Stimulated activated memory B cell treated with anti-CD40 and anti-IgM and Interleukin-4, amounts not matched to agents 10 μg/mL and 1 μg/mL and 100 μg/mL, for 72 hours (primary cell): ENCODE measurements around the gene IDUA.

Experiments
- ATAC-seq: fragments of 150-1000 bp; cut with Tn5 transposase; 2 replicates; pipeline ENCODE4 v1.10.0; 2021
- H3K27ac Mint-ChIP-seq: one replicate; pipeline ENCODE4 v1.8.0; 2022; ENCODE audit warnings: mild to moderate bottlenecking, mixed read lengths
- H3K27me3 Mint-ChIP-seq: one replicate; pipeline ENCODE4 v1.8.0; 2022; ENCODE audit warnings: mixed read lengths
- H3K36me3 Mint-ChIP-seq: one replicate; pipeline ENCODE4 v1.8.0; 2022; ENCODE audit warnings: mixed read lengths
- H3K4me1 Mint-ChIP-seq: one replicate; pipeline ENCODE4 v1.8.0; 2022; ENCODE audit warnings: mixed read lengths
- H3K4me3 Mint-ChIP-seq: one replicate; pipeline ENCODE4 v1.8.0; 2022; ENCODE audit warnings: mild to moderate bottlenecking, moderate library complexity, mixed read lengths
- H3K9me3 Mint-ChIP-seq: one replicate; pipeline ENCODE4 v1.8.0; 2022; ENCODE audit warnings: mixed read lengths

The IDUA gene

DNA sequence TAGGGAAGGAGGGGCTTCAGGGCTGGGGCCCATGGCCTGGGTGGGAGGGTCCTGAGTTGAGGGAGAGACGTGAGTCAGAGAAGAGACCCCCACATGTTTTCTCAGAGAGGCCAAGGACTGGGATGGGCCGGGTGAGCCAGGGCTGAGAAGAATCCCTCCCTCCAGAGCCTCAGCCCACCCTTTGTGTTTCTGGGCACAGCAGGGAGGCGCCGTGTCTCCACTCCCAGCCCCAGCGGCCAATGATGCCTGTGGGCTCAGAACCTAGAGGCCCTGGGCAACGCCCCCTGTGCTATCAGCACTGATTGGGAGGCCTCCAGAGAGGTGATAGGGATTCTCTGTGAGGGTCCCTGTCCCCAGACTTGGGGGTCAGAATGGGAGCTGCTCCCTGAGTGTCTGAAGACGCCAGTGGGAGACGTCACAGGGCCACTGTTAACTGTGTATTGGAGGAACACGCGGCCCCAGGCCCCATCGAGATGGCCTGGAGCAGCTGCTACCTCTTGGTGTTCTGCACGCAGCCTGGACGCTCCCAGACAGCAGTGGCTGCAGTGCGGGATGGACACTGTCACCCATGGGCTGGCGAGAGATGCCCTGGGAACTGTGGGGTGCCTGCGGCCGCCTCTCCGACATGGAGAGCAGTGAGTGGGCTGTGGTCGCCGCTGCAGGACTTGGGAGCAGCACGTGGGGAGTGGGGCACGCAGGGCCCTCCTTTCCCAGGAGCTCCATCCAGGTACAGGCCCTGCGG lies 33.1 kb downstream of the IDUA start:
- H3K27ac Mint-ChIP-seq, result peak overlapping the region; percentile 65
- no peaks in the 10 kb centered on the region for H3K27me3 Mint-ChIP-seq
- H3K4me1 Mint-ChIP-seq, result peaks cover 25% of the 10 kb centered on the region
- H3K36me3 Mint-ChIP-seq, result peaks cover 4% of the 10 kb centered on the region
- H3K4me3 Mint-ChIP-seq, result no peak overlapping the region
- ATAC-seq, result no peak
- no peaks in the 10 kb centered on the region for H3K9me3 Mint-ChIP-seq

DNA sequence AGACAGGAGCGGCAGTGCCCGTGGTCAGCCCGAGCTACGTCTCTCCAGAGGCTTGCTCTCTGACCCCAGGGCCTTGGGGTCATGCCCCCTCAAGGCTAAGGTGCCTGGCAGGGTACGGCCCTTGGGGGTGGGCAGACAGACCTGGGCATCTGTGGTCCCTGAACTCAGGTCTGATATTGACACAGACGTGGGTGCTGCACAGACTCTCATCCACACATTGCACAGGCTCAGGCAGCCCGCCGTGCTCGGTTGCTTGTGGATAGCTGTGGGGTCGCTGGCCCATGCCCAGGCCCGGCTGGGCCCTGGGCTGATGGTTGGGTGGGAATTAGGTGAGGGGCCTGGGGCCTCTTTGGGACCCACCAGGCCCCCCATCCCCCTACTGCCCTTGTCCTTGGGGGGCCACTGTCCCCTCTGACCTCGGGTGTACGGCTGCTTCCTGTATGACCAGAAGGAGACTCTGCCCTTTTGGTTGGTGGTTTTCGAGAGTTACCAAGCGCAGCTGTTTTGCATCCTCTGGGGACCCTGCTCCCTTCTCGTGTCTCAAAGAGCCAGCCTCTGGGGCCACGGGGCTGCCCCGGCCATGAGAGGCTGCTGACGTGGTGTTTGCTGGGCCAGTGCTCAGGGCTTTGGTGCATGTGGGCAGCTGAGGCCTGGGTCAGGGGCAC lies 34.7 kb downstream of the IDUA start:
- peaks cover 10% of the 10 kb centered on the region for H3K36me3 Mint-ChIP-seq
- no peak overlapping the region for H3K4me3 Mint-ChIP-seq
- H3K27ac Mint-ChIP-seq, result peak overlapping the region; percentile 76
- peak; percentile 84 for ATAC-seq
- no peaks in the 10 kb centered on the region for H3K27me3 Mint-ChIP-seq
- peaks cover 39% of the 10 kb centered on the region for H3K4me1 Mint-ChIP-seq
- H3K9me3 Mint-ChIP-seq, result no peaks in the 10 kb centered on the region

DNA sequence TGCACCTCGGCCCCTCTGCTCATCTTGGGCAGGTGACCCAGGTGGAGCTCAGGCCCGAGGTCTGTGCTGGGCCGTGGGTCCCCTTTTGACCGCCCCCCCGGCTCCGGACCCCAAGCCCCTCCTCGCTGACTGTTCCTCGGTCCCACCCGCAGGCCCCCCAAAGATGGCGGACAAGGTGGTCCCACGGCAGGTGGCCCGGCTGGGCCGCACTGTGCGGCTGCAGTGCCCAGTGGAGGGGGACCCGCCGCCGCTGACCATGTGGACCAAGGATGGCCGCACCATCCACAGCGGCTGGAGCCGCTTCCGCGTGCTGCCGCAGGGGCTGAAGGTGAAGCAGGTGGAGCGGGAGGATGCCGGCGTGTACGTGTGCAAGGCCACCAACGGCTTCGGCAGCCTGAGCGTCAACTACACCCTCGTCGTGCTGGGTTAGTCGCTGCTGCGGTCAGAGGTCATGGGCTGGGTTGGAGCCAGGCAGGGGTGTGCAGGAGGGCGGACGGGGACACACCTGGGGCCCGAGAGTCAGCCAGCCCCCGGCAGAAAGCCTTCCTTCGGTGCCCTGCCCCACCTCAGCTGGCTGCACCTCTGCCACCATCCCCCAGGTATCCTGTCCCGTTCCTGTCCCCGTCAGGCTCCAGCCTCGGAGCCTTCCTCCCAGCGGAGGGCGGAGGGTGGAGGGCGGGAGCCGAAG lies 35.4 kb downstream of the IDUA start:
- Mint-ChIP-seq H3K27ac (peak overlapping the region; percentile 76), H3K36me3 (peaks cover 10% of the 10 kb centered on the region), H3K4me1 (peaks cover 41% of the 10 kb centered on the region), H3K4me3 (no peak overlapping the region), H3K27me3 (no peaks in the 10 kb centered on the region), H3K9me3 (no peaks in the 10 kb centered on the region)
- no peak for ATAC-seq

DNA sequence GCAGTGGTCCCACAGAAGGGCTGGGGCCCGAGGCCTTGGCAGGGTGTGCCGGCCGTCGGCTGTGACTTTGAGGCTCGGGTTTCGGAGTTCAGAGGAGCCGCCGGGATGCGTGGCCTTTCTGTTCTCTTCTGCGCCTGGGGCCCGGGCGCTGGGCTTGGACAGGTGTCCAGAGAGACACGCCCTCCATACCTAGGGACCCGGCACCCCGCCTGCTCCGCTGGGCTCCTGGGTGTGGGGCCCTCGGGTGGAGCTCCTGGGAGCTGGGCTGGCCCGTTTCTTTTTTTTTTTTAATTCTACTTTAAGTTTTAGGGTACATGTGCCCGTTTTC lies 35.9 kb downstream of the IDUA start:
- Mint-ChIP-seq H3K36me3 (peaks cover 10% of the 10 kb centered on the region), H3K4me3 (no peak overlapping the region), H3K27me3 (no peaks in the 10 kb centered on the region), H3K27ac (peak overlapping the region; percentile 76), H3K9me3 (no peaks in the 10 kb centered on the region), H3K4me1 (peaks cover 36% of the 10 kb centered on the region)
- no peak for ATAC-seq

DNA sequence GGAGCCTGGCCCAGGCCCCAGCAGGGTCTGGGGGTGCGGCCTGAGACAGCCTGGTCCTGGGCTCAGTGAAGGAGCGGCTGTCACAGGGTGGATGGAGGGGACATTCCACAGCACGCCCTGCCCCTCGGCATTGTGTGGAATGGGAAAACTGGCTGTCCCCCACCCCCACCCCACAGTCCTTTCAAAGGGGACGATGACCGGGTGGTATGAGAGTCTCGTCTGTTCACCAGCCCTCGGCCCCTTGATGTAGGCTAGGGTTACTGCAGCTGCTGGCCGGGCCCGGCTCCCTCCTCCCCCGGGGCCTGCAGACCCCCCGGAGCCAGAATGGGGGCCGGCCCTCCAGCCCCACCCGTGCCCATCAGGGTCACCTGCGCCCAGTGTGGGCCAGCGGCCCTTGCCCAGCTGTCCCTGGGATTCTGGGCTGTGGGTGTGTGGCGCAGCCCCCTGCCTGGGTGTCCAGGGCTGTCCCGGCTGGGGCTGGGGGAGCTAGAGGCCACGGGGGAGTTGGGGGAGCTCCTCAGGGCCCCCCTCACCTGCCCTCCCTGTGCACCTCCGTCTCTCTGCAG lies 36.3 kb downstream of the IDUA start:
- Mint-ChIP-seq H3K4me1 (peaks cover 32% of the 10 kb centered on the region), H3K36me3 (peaks cover 10% of the 10 kb centered on the region)

DNA sequence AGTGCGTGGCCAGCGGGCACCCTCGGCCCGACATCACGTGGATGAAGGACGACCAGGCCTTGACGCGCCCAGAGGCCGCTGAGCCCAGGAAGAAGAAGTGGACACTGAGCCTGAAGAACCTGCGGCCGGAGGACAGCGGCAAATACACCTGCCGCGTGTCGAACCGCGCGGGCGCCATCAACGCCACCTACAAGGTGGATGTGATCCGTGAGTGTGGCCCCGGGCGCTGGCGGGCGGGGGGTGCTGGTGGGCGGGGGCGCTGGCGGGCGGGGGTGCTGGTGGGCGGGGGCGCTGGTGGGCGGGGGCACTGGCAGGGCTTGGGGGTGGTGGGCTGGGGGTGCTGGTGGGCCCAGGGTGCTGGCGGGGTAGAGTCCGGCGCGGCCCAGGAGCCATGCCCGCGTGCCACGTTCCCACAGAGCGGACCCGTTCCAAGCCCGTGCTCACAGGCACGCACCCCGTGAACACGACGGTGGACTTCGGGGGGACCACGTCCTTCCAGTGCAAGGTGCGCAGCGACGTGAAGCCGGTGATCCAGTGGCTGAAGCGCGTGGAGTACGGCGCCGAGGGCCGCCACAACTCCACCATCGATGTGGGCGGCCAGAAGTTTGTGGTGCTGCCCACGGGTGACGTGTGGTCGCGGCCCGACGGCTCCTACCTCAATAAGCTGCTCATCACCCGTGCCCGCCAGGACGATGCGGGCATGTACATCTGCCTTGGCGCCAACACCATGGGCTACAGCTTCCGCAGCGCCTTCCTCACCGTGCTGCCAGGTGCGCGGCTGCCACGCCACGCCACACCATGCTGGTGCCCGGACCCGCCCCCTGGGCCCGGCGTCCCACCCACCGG lies 37.3 kb downstream of the IDUA start:
- H3K4me1 Mint-ChIP-seq, result peaks cover 30% of the 10 kb centered on the region
- no peaks in the 10 kb centered on the region for H3K9me3 Mint-ChIP-seq
- ATAC-seq, result no peak
- no peaks in the 10 kb centered on the region for H3K27me3 Mint-ChIP-seq
- H3K36me3 Mint-ChIP-seq, result peaks cover 10% of the 10 kb centered on the region
- no peak overlapping the region for H3K4me3 Mint-ChIP-seq
- no peak overlapping the region for H3K27ac Mint-ChIP-seq

More for the DNA sequence above, 36.3 kb downstream of the IDUA start:
- Mint-ChIP-seq H3K4me3 (no peak overlapping the region), H3K27ac (peak overlapping the region; percentile 76), H3K27me3 (no peaks in the 10 kb centered on the region), H3K9me3 (no peaks in the 10 kb centered on the region)
- no peak for ATAC-seq

DNA sequence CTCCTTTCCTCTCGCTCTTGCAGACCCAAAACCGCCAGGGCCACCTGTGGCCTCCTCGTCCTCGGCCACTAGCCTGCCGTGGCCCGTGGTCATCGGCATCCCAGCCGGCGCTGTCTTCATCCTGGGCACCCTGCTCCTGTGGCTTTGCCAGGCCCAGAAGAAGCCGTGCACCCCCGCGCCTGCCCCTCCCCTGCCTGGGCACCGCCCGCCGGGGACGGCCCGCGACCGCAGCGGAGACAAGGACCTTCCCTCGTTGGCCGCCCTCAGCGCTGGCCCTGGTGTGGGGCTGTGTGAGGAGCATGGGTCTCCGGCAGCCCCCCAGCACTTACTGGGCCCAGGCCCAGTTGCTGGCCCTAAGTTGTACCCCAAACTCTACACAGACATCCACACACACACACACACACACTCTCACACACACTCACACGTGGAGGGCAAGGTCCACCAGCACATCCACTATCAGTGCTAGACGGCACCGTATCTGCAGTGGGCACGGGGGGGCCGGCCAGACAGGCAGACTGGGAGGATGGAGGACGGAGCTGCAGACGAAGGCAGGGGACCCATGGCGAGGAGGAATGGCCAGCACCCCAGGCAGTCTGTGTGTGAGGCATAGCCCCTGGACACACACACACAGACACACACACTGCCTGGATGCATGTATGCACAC lies 38.2 kb downstream of the IDUA start:
- H3K27ac Mint-ChIP-seq, result peak overlapping the region; percentile 40
- H3K9me3 Mint-ChIP-seq, result no peaks in the 10 kb centered on the region
- no peak overlapping the region for H3K4me3 Mint-ChIP-seq
- no peak for ATAC-seq
- H3K36me3 Mint-ChIP-seq, result peaks cover 10% of the 10 kb centered on the region
- peaks cover 8% of the 10 kb centered on the region for H3K27me3 Mint-ChIP-seq
- H3K4me1 Mint-ChIP-seq, result peaks cover 30% of the 10 kb centered on the region

DNA sequence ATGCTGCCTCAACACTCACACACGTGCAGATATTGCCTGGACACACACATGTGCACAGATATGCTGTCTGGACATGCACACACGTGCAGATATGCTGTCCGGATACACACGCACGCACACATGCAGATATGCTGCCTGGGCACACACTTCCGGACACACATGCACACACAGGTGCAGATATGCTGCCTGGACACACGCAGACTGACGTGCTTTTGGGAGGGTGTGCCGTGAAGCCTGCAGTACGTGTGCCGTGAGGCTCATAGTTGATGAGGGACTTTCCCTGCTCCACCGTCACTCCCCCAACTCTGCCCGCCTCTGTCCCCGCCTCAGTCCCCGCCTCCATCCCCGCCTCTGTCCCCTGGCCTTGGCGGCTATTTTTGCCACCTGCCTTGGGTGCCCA lies 39.3 kb downstream of the IDUA start:
- Mint-ChIP-seq H3K27ac (peak overlapping the region; percentile 28), H3K27me3 (peaks cover 17% of the 10 kb centered on the region), H3K36me3 (peaks cover 10% of the 10 kb centered on the region), H3K4me1 (peaks cover 29% of the 10 kb centered on the region), H3K4me3 (no peak overlapping the region), H3K9me3 (no peaks in the 10 kb centered on the region)
- ATAC-seq, result peak; percentile 78

DNA sequence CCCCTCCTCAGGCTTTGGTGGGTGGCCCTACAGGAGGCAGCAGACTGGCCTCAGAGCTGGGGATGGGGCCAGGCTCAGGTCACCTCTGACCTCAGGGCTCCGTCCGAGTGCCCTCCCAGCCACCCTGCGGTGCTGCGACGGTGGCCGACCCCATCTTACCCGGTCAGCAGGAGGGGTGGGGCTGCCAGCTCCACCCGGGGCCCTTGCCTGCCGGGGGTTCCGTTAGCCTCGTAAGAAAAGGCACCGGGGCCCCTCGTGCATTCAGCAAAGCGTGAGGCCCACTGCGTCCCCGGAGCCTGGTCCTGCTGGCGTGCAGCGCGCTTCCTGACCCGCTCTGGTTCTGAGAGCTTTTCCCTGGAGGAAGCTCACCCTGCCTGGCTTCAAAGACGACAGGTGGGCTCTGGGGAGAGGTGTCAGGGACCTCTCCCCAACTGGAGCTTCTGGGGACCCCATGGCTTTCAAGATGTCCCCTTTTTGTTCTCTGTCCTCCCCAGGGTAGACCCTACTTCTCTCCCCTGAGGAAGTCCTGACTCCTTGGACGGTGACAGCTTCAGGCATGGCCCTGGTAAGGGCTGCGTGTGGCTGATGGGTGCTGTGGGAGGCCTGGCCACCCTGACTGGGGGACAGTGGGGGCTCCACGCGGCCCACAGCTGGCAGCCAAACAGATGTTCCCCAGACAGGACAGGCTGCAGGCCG lies 40.5 kb downstream of the IDUA start:
- no peaks in the 10 kb centered on the region for H3K9me3 Mint-ChIP-seq
- peaks cover 10% of the 10 kb centered on the region for H3K36me3 Mint-ChIP-seq
- peaks cover 18% of the 10 kb centered on the region for H3K4me1 Mint-ChIP-seq
- no peak overlapping the region for H3K27ac Mint-ChIP-seq
- no peak for ATAC-seq
- H3K4me3 Mint-ChIP-seq, result no peak overlapping the region
- H3K27me3 Mint-ChIP-seq, result peaks cover 29% of the 10 kb centered on the region

DNA sequence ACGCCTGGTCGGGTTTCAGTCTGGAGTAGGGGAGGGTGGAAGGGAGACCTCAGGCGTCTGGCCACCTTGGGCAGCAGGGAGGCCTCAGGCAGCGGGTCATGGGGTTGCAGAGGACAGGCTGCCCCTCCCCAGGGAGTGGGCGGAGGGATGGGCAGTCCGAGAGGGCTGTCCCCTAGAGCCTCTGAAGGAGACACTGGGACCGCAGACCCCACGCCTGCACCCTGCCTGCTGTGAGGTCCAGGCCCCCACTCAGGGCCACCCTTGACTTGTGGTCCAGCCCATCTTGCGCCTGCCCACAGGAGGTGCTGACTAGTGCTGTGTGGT lies 41.0 kb downstream of the IDUA start:
- no peak for ATAC-seq
- Mint-ChIP-seq H3K4me3 (no peak overlapping the region), H3K4me1 (peaks cover 18% of the 10 kb centered on the region), H3K36me3 (peaks cover 10% of the 10 kb centered on the region), H3K27me3 (peaks cover 34% of the 10 kb centered on the region), H3K27ac (no peak overlapping the region), H3K9me3 (no peaks in the 10 kb centered on the region)

DNA sequence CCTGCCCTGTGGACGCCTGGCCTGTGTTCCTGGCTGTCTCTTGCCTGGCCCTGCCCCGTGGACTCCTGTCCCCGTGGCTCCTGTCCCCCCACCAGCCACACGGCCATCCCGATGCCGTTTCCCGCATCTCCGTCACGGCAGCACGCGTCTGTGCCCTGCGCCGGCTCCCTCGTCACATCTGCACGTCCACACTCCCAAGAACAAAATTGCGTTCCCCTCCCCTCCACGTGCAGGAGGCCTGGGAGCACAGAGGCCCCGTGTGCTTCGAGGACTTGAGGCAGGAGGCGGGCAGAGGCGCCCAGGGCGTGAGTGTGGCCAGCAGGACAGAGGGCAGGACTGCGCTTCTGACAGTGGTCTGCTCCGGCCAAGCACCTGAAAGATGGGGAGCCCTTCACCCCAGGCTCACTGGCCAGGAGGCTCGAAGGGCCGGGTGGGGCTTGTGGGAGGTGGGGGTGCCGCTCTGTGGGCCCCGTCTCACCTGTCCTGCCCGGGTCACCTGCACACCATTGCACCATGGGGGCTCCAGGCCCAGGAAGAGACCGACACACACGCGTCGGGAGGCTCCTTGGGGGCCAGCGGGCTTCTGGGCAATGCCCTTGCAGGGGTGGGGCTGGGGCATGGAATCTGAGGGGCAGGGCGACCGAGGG lies 41.9 kb downstream of the IDUA start:
- H3K4me1 Mint-ChIP-seq, result peaks cover 18% of the 10 kb centered on the region
- H3K9me3 Mint-ChIP-seq, result no peaks in the 10 kb centered on the region
- H3K27me3 Mint-ChIP-seq, result peaks cover 43% of the 10 kb centered on the region
- H3K27ac Mint-ChIP-seq, result no peak overlapping the region
- H3K36me3 Mint-ChIP-seq, result peaks cover 10% of the 10 kb centered on the region
- no peak for ATAC-seq
- no peak overlapping the region for H3K4me3 Mint-ChIP-seq

DNA sequence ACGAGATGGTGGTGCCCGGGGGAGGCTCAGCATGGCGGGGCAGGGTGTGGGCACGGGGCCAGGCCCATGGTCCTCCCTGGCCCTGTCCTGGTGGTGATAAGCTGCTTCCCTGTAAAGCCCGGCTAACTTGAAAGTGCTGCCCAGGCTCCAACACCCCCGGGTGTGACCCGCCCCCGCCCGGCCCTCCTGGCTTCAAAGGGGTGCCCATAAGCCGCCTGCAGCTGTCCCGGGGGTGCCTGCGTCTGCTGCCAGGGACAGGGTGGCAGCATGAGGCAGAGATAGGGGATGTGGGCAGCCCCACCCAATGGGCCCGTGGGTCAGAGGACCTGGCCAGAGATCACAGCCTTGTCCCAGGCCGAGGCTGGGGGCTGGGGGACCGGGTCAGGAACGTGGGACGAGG lies 42.7 kb downstream of the IDUA start:
- no peaks in the 10 kb centered on the region for H3K9me3 Mint-ChIP-seq
- no peak for ATAC-seq
- peaks cover 51% of the 10 kb centered on the region for H3K27me3 Mint-ChIP-seq
- peaks cover 18% of the 10 kb centered on the region for H3K4me1 Mint-ChIP-seq
- H3K4me3 Mint-ChIP-seq, result no peak overlapping the region
- peaks cover 10% of the 10 kb centered on the region for H3K36me3 Mint-ChIP-seq
- H3K27ac Mint-ChIP-seq, result no peak overlapping the region

DNA sequence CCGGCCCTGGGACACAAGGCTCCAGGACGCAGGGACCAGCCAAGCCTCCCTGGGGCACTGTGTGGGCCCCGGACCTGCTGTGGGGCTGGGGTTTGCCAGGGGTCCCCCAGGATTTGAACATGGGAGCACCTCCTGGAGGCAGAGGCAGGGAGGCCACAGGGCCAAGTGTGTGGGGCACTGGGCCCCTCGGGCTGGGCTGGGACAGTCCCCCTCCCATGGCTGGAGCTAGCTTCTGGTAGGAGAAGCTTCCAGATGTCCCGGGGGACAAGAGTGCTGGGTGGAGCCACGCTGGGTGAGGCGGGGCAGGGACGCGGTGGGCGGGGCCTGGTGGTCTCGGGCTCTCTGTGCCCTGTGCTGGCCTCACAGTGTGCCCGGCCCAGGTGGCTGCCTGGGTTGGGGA lies 43.2 kb downstream of the IDUA start:
- Mint-ChIP-seq H3K27me3 (peaks cover 56% of the 10 kb centered on the region), H3K36me3 (peaks cover 5% of the 10 kb centered on the region)

DNA sequence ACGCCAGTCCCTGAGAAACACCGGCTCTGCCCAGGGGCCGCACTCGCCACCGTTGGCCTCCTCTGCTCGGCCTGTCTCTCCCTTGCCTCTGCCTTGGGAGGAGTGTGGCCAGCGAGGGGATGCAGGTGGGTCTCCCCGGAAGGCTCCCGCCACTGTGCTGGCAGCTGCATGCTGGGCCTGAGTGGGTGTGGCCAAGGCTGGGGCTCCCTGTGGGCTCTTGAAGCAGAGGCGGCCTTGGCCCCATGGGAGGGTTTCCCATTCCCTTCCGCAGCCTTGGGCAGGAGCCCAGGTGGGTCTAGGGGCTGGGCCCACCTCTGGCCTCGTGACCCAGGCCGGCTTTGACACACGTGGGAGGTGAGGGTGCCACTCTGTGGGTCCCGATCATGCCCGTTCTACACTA lies 43.7 kb downstream of the IDUA start:
- Mint-ChIP-seq H3K4me3 (no peak overlapping the region), H3K4me1 (peaks cover 12% of the 10 kb centered on the region), H3K27ac (no peak overlapping the region), H3K9me3 (no peaks in the 10 kb centered on the region), H3K36me3 (no peaks in the 10 kb centered on the region), H3K27me3 (peaks cover 61% of the 10 kb centered on the region)
- ATAC-seq, result no peak

More for the DNA sequence above, 43.2 kb downstream of the IDUA start:
- Mint-ChIP-seq H3K27ac (no peak overlapping the region), H3K4me3 (no peak overlapping the region), H3K4me1 (peaks cover 16% of the 10 kb centered on the region), H3K9me3 (no peaks in the 10 kb centered on the region)
- no peak for ATAC-seq
